Peyer's patch (tissue), 4 donors: ENCODE measurements around the gene CYB561D2. TPM values are rescaled to one million over a fixed set of nuclear protein-coding genes. Genes with fewer than 3 reads are reported as not detected.

Source experiments
- DNase-seq, 3 donors: peaks; one replicate each; pipeline ENCODE4 v3.0.0-alpha.2; 2017 to 2019
- H3K27ac ChIP-seq, 4 donors: fragments of 200-600 bp; sonication (generic); one replicate each; pipeline ENCODE4 v1.5.1; 2016 to 2019
- H3K27me3 ChIP-seq, 2 donors: fragments of 200-600 bp; sonication (generic); one replicate each; pipeline ENCODE4 v1.5.1; 2019
- H3K36me3 ChIP-seq, 3 donors: fragments of 200-600 bp; sonication (generic); one replicate each; pipeline ENCODE4 v1.5.1; 2016 to 2019
- H3K4me1 ChIP-seq, 4 donors: fragments of 200-600 bp; sonication (generic); one replicate each; pipeline ENCODE4 v1.5.1; 2016 to 2019
- H3K4me3 ChIP-seq, 4 donors: fragments of 200-600 bp; sonication (generic); 1 replicate in 3 of 4; 2 replicates in 1 of 4; pipeline ENCODE4 v1.5.1; 2016 to 2019; ENCODE audit warnings: mild to moderate bottlenecking in 1 of 4
- H3K9me3 ChIP-seq, 4 donors: fragments of 200-600 bp; sonication (generic); one replicate each; pipeline ENCODE4 v1.5.1; 2016 to 2019; ENCODE audit warnings: mild to moderate bottlenecking in 1 of 4
- CTCF ChIP-seq, 6 experiments: fragments of 450-650 bp in 4 of 6; fragments of 200-600 bp in 2 of 6; sonication (generic) in 1 of 6; IDR thresholded peaks; one replicate each; pipeline ENCODE4 v1.5.1; 2017 to 2019; ENCODE audit warnings: antibody characterized with exemption in 6 of 6, mild to moderate bottlenecking in 3 of 6, moderate library complexity in 1 of 6
- POLR2A ChIP-seq, 2 donors: fragments of 450-650 bp; IDR thresholded peaks; one replicate each; pipeline ENCODE4 v1.5.1; 2017; ENCODE audit warnings: antibody characterized with exemption in 2 of 2, mild to moderate bottlenecking in 2 of 2, moderate library complexity in 2 of 2
- total RNA-seq, 4 donors: library from RNA; depleted of rRNA; stranded (reverse); fragments of >200 nt; gene quantifications; one replicate each; pipeline ENCODE4 v1.1.0, GENCODE V29; 2016

Gene CYB561D2
- total RNA-seq, 4 donors from 2014 or later: 22.3 to 69.5 (median 38.6) TPM

DNA sequence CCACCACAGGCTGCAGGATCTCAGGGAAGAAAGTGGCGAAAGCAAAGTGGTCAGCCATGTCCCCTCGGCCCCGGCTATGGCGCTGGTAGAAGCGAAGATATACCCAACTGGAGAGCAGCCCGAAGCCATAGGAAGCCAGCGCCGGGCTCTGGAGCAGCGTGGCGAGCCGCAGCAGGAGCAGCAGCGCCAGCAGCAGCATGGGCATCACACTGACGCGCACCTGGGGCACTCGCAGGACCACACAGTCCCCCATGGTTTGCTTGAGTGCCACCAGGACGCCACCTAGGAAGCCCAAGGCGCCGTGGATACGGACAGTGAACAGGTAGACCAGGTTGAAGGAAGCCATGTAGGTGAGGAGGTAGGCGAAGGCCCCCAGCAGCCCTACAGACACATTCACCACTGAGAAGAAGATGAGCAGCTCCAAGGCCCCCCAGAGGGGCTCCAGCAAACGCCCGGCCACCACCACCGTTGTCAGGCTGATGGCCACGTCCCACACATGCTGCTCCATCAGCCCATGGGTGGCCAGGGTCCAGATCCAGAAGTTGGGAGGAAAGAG is 7.8 kb downstream of the CYB561D2 start:
- H3K27ac ChIP-seq: peak overlapping the region; percentile 80 to 91 (median 86)
- peaks cover 0 to 29% (median 0%) of the 10 kb centered on the region in 3 donors for H3K36me3 ChIP-seq
- TF ChIP-seq POLR2A (IDR thresholded peaks at IDR 0.05) (no peak), CTCF (IDR thresholded peaks at IDR 0.05) (no peak)
- no peak for DNase-seq
- H3K9me3 ChIP-seq: no peaks in the 10 kb centered on the region
- peaks cover 0 to 36% (median 27%) of the 10 kb centered on the region in 4 donors for H3K4me1 ChIP-seq
- H3K4me3 ChIP-seq: peak overlapping the region; percentile 67 to 84 (median 69)
- H3K27me3 ChIP-seq: no peaks in the 10 kb centered on the region

DNA sequence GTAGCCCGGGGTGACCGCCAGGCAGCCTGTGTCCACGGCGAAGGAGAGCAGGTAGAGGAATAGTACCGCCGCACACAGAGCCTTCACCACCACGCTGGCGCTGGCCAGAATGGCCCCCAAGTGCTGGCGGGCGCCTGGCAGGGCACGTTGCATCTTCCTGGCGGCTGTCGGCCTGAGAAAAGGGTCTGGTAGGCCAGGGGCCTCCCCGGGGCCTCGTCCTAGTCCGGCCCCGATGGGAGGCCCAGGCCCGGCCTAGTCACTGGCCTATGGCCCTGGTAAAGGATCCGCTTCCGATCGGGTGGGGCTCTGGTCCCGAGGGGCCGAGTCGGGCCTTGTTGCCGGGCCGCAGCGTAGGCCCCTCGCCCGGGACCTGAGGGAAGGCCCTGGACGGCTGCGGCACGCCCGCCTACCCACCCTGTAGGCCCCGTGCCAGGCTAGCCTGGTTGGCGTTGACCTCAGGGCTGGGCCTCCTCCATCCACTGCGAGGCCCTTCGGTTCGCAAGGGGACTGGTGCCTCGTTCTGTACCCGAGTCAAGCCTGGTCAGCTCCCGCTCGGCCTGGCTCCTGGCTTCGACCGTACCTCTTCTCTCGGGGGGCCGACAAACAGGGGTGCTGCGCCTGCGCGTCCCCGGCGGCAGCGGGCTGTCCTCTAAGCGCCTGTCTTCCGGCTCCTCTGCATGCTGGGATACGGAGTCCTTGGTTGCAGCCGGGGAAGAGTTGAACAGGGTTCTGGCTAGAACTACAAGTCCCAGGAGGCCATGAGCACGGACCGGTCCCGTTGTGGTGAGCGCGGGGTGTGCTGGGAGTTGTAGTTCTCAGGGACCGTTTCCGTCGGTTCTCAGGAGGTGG is 8.5 kb downstream of the CYB561D2 start, which contains the start of gene TMEM115:
TMEM115 (minus strand) TSS at position 611 of the 849 bp plus-strand sequence; CDS start at position 153, 458 bp downstream.
- peak; percentile 92 to 99 (median 98) for DNase-seq
- Histone ChIP-seq H3K4me3 (peak within 1 kb of the TSS; percentile 67 to 84 (median 69)), H3K27ac (peak within 1 kb of the TSS; percentile 80 to 91 (median 86)), H3K36me3 (peaks cover 0 to 22% (median 0%) of the 10 kb centered on the region in 3 donors), H3K27me3 (no peaks in the 10 kb centered on the region), H3K4me1 (peaks cover 0 to 37% (median 27%) of the 10 kb centered on the region in 4 donors), H3K9me3 (no peaks in the 10 kb centered on the region)
- TF ChIP-seq POLR2A (IDR thresholded peaks at IDR 0.05) (peak; percentile 64 to 79), CTCF (IDR thresholded peaks at IDR 0.05) (no peak)

DNA sequence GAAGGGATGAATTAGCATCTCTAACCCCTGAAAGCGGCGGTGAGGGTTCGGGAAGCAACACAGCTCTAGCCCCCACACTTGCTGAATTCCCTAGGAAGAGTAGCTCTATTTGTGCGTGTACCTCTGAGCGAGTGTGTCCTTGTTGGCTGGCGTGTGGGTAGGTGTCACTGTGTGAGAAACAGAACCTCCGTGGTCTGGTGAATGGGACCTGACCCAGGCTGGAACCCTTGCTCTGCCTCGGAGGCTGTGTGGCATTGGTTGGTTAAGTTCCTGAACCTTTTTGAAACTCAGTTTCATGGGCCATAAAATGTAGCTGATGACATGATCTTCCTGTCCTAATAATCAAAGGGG is 9.1 kb downstream of the CYB561D2 start:
- TF ChIP-seq POLR2A (IDR thresholded peaks at IDR 0.05): no peak
- TF ChIP-seq CTCF (IDR thresholded peaks at IDR 0.05): no peak
- Histone ChIP-seq H3K27ac (peak overlapping the region in 2 of 4 donors; percentile 80 to 87), H3K27me3 (no peaks in the 10 kb centered on the region), H3K4me1 (peaks cover 0 to 43% (median 33%) of the 10 kb centered on the region in 4 donors), H3K36me3 (peaks cover 0 to 16% (median 0%) of the 10 kb centered on the region in 3 donors), H3K9me3 (no peaks in the 10 kb centered on the region), H3K4me3 (peak overlapping the region; percentile 10 to 84 (median 69))
- DNase-seq: no peak

GRCh38 chr3:50364573-50365079 is 14.0 kb downstream of the CYB561D2 start:
- Histone ChIP-seq H3K36me3 (no peaks in the 10 kb centered on the region), H3K27ac (peak overlapping the region; percentile 53 to 81 (median 66)), H3K4me1 (peaks cover 0 to 14% (median 10%) of the 10 kb centered on the region in 4 donors), H3K4me3 (peak overlapping the region; percentile 58 to 67 (median 62)), H3K27me3 (no peaks in the 10 kb centered on the region), H3K9me3 (no peaks in the 10 kb centered on the region)
- no peak for DNase-seq
- TF ChIP-seq CTCF (IDR thresholded peaks at IDR 0.05) (no peak), POLR2A (IDR thresholded peaks at IDR 0.05) (no peak)

GRCh38 chr3:50365080-50365841 is 14.6 kb downstream of the CYB561D2 start:
- Histone ChIP-seq H3K27me3 (no peaks in the 10 kb centered on the region), H3K4me1 (peaks cover 0 to 14% (median 8%) of the 10 kb centered on the region in 4 donors), H3K36me3 (no peaks in the 10 kb centered on the region), H3K9me3 (no peaks in the 10 kb centered on the region), H3K4me3 (peak overlapping the region; percentile 58 to 67 (median 62)), H3K27ac (peak overlapping the region; percentile 56 to 81 (median 66))
- peak; percentile 94 to 98 (median 96) for DNase-seq
- peak in 2 of 6 experiments; percentile 13 to 26 for TF ChIP-seq CTCF (IDR thresholded peaks at IDR 0.05)
- peak; percentile 73 to 85 for TF ChIP-seq POLR2A (IDR thresholded peaks at IDR 0.05)
